H9 (cell line): ENCODE results near the gene PRICKLE1. TPM values are rescaled to one million over a fixed set of nuclear protein-coding genes. Genes with fewer than 3 reads are reported as not detected.

Experiments
- DNase-seq: peaks from one replicate; pipeline ENCODE4 v3.0.0-alpha.2; 2017
- H2AFZ ChIP-seq: one replicate; pipeline ENCODE4 v1.6.1; 2013; ENCODE audit warnings: mild to moderate bottlenecking, low read length, control low read depth, moderate library complexity
- H2AK5ac ChIP-seq: 2 replicates; pipeline ENCODE4 v1.6.1; 2013; ENCODE audit warnings: low read length, control low read depth, mixed read lengths; ENCODE audit not compliant: insufficient read length
- H2BK120ac ChIP-seq: one replicate; pipeline ENCODE4 v1.6.1; 2013; ENCODE audit warnings: low read depth, mild to moderate bottlenecking, low read length, control low read depth, inconsistent platforms; ENCODE audit not compliant: poor library complexity, severe bottlenecking
- H2BK12ac ChIP-seq: 2 replicates; pipeline ENCODE4 v1.6.1; 2013; ENCODE audit warnings: low read length, control low read depth, mixed read lengths, low read depth; ENCODE audit not compliant: insufficient read length
- H2BK15ac ChIP-seq: 2 replicates; pipeline ENCODE4 v1.6.1; 2013; ENCODE audit warnings: low read depth, low read length, control low read depth
- H2BK20ac ChIP-seq: one replicate; pipeline ENCODE4 v1.6.1; 2013; ENCODE audit warnings: low read depth, mild to moderate bottlenecking, low read length, control low read depth, inconsistent platforms; ENCODE audit not compliant: poor library complexity, severe bottlenecking
- H2BK5ac ChIP-seq: 2 replicates; pipeline ENCODE4 v1.6.1; 2013; ENCODE audit warnings: low read length, control low read depth, mixed read lengths; ENCODE audit not compliant: insufficient read length
- H3K14ac ChIP-seq: 2 replicates; pipeline ENCODE4 v1.6.1; 2013; ENCODE audit warnings: low read length, control low read depth; ENCODE audit not compliant: insufficient read depth
- H3K18ac ChIP-seq: 2 replicates; pipeline ENCODE4 v1.6.1; 2013; ENCODE audit warnings: low read depth, mild to moderate bottlenecking, mixed read lengths, low read length, control low read depth; ENCODE audit not compliant: insufficient read length
- H3K23ac ChIP-seq: 2 replicates; pipeline ENCODE4 v1.6.1; 2013; ENCODE audit warnings: low read length, control low read depth, mixed read lengths, low read depth; ENCODE audit not compliant: insufficient read length
- H3K23me2 ChIP-seq: 2 replicates; pipeline ENCODE4 v1.6.1; 2013; ENCODE audit warnings: low read depth, mild to moderate bottlenecking, mixed read lengths, low read length, control low read depth; ENCODE audit not compliant: insufficient read length, poor library complexity, severe bottlenecking
- H3K27ac ChIP-seq: 2 replicates; pipeline ENCODE4 v1.5.1; 2013; ENCODE audit warnings: low read length, control low read depth, mixed read lengths, low read depth; ENCODE audit not compliant: insufficient read length
- H3K27me3 ChIP-seq: 2 replicates; pipeline ENCODE4 v1.6.1; 2013; ENCODE audit warnings: low read length, control low read depth, inconsistent platforms; ENCODE audit not compliant: insufficient read depth
- H3K4ac ChIP-seq: 2 replicates; pipeline ENCODE4 v1.6.1; 2013; ENCODE audit warnings: low read depth, mild to moderate bottlenecking, control low read depth, inconsistent platforms, low read length, moderate library complexity
- H3K4me1 ChIP-seq: 2 replicates; pipeline ENCODE4 v1.6.1; 2013; ENCODE audit warnings: low read length, control low read depth, inconsistent platforms; ENCODE audit not compliant: insufficient read depth
- H3K4me2 ChIP-seq: 2 replicates; pipeline ENCODE4 v1.6.1; 2013; ENCODE audit warnings: low read length, control low read depth, mixed read lengths; ENCODE audit not compliant: insufficient read length, insufficient read depth
- H3K56ac ChIP-seq: 2 replicates; pipeline ENCODE4 v1.6.1; 2013; ENCODE audit warnings: low read depth, mild to moderate bottlenecking, mixed read lengths, low read length, control low read depth; ENCODE audit not compliant: insufficient read length
- H3K79me1 ChIP-seq: 2 replicates; pipeline ENCODE4 v1.6.1; 2013; ENCODE audit warnings: low read depth, mild to moderate bottlenecking, moderate library complexity, low read length, control low read depth, inconsistent platforms; ENCODE audit not compliant: insufficient read depth, poor library complexity, severe bottlenecking
- H3K79me2 ChIP-seq: 2 replicates; pipeline ENCODE4 v1.6.1; 2013; ENCODE audit warnings: low read length, control low read depth, inconsistent platforms; ENCODE audit not compliant: insufficient read depth
- H3K9ac ChIP-seq: 2 replicates; pipeline ENCODE4 v1.6.1; 2013; ENCODE audit warnings: low read length, control low read depth, mixed read lengths; ENCODE audit not compliant: insufficient read length; ENCODE audit errors: extremely low read depth
- H3K9me3 ChIP-seq: one replicate; pipeline ENCODE4 v1.6.1; 2013; ENCODE audit warnings: low read depth, low read length, inconsistent platforms; ENCODE audit not compliant: control insufficient read depth
- H3T11ph ChIP-seq: one replicate; pipeline ENCODE4 v1.6.1; 2013; ENCODE audit warnings: mild to moderate bottlenecking, low read length, control low read depth, inconsistent platforms
- H4K20me1 ChIP-seq: one replicate; pipeline ENCODE4 v1.6.1; 2013; ENCODE audit not compliant: control insufficient read depth, insufficient read length, insufficient read depth
- H4K5ac ChIP-seq: 2 replicates; pipeline ENCODE4 v1.6.1; 2013; ENCODE audit warnings: low read depth, mild to moderate bottlenecking, mixed read lengths, low read length, control low read depth; ENCODE audit not compliant: insufficient read length
- H4K8ac ChIP-seq: replicated peaks from 2 replicates; pipeline ENCODE4 v1.6.1; 2013; ENCODE audit warnings: low read length, control low read depth, mixed read lengths, low read depth; ENCODE audit not compliant: insufficient read length
- H4K91ac ChIP-seq: 2 replicates; pipeline ENCODE4 v1.6.1; 2013; ENCODE audit warnings: low read depth, mild to moderate bottlenecking, moderate library complexity, mixed read lengths, low read length, control low read depth; ENCODE audit not compliant: insufficient read length
- H3K27ac Mint-ChIP-seq, 3 experiments: 2 replicates in 2 of 3; 3 replicates in 1 of 3; pipeline ENCODE4 v1.8.0; 2020 to 2021; ENCODE audit warnings: mixed read lengths in 3 of 3, mild to moderate bottlenecking in 1 of 3, moderate library complexity in 1 of 3
- H3K27me3 Mint-ChIP-seq: 2 replicates; pipeline ENCODE4 v1.8.0; 2021; ENCODE audit warnings: low read depth, mild to moderate bottlenecking, moderate library complexity, mixed read lengths
- H3K36me3 Mint-ChIP-seq, 3 experiments: 2 replicates in 2 of 3; 3 replicates in 1 of 3; pipeline ENCODE4 v1.8.0; 2020 to 2021; ENCODE audit warnings: low read depth in 3 of 3, mixed read lengths in 3 of 3; ENCODE audit not compliant: insufficient read depth in 1 of 3
- H3K4me1 Mint-ChIP-seq, 2 experiments: 2 replicates each; pipeline ENCODE4 v1.8.0; 2020; ENCODE audit warnings: mixed read lengths in 2 of 2
- H3K4me3 Mint-ChIP-seq, 2 experiments: 2 replicates in 1 of 2; 3 replicates in 1 of 2; pipeline ENCODE4 v1.8.0; 2020 to 2021; ENCODE audit warnings: mild to moderate bottlenecking in 2 of 2, mixed read lengths in 2 of 2, moderate library complexity in 1 of 2
- H3K9me3 Mint-ChIP-seq, 2 experiments: 2 replicates in 1 of 2; 3 replicates in 1 of 2; pipeline ENCODE4 v1.8.0; 2020; ENCODE audit warnings: mild to moderate bottlenecking in 2 of 2, mixed read lengths in 2 of 2, moderate library complexity in 1 of 2
- WGBS: extraction: QIAGEN DNeasy Blood & Tissue Kit; methylation state at CpG from one replicate; pipeline ENCODE4 v1.1.7; 2013; ENCODE audit warnings: missing lambda C conversion rate, low lambda C conversion rate, mixed read lengths; ENCODE audit not compliant: insufficient read length; ENCODE audit errors: extremely low coverage; 5-methylcytosine and 5-hydroxymethylcytosine counted together
- total RNA-seq: library from RNA; stranded (reverse); gene quantifications from 2 replicates; pipeline ENCODE4 v1.2.1, GENCODE V29; 2021
- TF ChIP-seq, protein P1 (sequence below): fragments of 200-600 bp; sonication (generic); conservative IDR thresholded peaks from 3 replicates; pipeline ENCODE4 v1.8.0; 2021; ENCODE audit warnings: antibody characterized with exemption, mild to moderate bottlenecking

The PRICKLE1 gene
- total RNA-seq, 1 experiment from 2014 or later, result 20.5 TPM

DNA sequence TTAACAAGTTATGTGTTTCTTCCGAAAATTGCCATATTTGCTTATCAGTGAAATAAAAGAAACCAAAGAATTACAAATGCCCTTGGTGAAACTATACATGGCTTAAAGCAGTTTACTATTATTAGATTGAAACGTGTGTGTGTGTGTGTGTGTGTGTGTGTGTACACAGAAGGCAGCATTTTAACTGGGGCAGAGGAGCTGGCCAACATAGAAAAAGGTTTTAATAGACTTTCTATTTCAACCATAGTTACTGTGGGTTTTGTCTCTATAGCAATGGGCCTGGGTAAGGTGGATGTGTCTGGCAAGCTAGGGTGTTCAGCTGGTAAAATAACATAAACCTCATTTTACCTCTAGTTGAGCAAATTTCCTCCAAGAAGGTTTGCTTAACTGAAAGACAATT lies 6.5 kb downstream of the PRICKLE1 start:
- TF ChIP-seq, protein P1, sequence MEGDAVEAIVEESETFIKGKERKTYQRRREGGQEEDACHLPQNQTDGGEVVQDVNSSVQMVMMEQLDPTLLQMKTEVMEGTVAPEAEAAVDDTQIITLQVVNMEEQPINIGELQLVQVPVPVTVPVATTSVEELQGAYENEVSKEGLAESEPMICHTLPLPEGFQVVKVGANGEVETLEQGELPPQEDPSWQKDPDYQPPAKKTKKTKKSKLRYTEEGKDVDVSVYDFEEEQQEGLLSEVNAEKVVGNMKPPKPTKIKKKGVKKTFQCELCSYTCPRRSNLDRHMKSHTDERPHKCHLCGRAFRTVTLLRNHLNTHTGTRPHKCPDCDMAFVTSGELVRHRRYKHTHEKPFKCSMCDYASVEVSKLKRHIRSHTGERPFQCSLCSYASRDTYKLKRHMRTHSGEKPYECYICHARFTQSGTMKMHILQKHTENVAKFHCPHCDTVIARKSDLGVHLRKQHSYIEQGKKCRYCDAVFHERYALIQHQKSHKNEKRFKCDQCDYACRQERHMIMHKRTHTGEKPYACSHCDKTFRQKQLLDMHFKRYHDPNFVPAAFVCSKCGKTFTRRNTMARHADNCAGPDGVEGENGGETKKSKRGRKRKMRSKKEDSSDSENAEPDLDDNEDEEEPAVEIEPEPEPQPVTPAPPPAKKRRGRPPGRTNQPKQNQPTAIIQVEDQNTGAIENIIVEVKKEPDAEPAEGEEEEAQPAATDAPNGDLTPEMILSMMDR, result no peak
- Mint-ChIP-seq H3K4me1 (peaks cover 4 to 10% of the 10 kb centered on the region in 2 experiments), H3K27me3 (peaks cover 15% of the 10 kb centered on the region), H3K36me3 (no peaks in the 10 kb centered on the region), H3K9me3 (no peaks in the 10 kb centered on the region), H3K4me3 (no peak overlapping the region), H3K27ac (no peak overlapping the region)
- H4K5ac ChIP-seq, result no peak overlapping the region
- no peak overlapping the region for H4K91ac ChIP-seq
- H3K18ac ChIP-seq, result no peak overlapping the region
- H3K23ac ChIP-seq, result no peak overlapping the region
- no peak overlapping the region for H3K56ac ChIP-seq
- H2BK15ac ChIP-seq, result no peak overlapping the region
- no peak overlapping the region for H3K9ac ChIP-seq
- H3K4me1 ChIP-seq, result peaks cover 5% of the 10 kb centered on the region; the same call in 1 of the 2 replicates
- H2AFZ ChIP-seq, result no peak overlapping the region
- no peaks in the 10 kb centered on the region for H3K23me2 ChIP-seq
- no peak for DNase-seq
- H2BK5ac ChIP-seq, result no peak overlapping the region
- H2AK5ac ChIP-seq, result no peak overlapping the region
- no peak overlapping the region for H2BK12ac ChIP-seq
- H4K20me1 ChIP-seq, result no peaks in the 10 kb centered on the region
- H3T11ph ChIP-seq, result no peak overlapping the region
- no CpG with 5 or more reads among the region's 2 CpGs for WGBS
- no peak overlapping the region for H2BK20ac ChIP-seq
- H3K79me1 ChIP-seq, result no peaks in the 10 kb centered on the region
- no peaks in the 10 kb centered on the region; the same call in 1 of the 2 replicates for H3K27me3 ChIP-seq
- no peak overlapping the region for H3K4me2 ChIP-seq
- no peak overlapping the region for H4K8ac ChIP-seq
- H2BK120ac ChIP-seq, result no peak overlapping the region
- H3K4ac ChIP-seq, result no peak overlapping the region
- no peaks in the 10 kb centered on the region for H3K9me3 ChIP-seq
- H3K79me2 ChIP-seq, result no peaks in the 10 kb centered on the region
- no peak overlapping the region for H3K14ac ChIP-seq
- H3K27ac ChIP-seq, result no peak overlapping the region
